ENCODE data around the gene TRAPPC3L.

Gene TRAPPC3L

DNA sequence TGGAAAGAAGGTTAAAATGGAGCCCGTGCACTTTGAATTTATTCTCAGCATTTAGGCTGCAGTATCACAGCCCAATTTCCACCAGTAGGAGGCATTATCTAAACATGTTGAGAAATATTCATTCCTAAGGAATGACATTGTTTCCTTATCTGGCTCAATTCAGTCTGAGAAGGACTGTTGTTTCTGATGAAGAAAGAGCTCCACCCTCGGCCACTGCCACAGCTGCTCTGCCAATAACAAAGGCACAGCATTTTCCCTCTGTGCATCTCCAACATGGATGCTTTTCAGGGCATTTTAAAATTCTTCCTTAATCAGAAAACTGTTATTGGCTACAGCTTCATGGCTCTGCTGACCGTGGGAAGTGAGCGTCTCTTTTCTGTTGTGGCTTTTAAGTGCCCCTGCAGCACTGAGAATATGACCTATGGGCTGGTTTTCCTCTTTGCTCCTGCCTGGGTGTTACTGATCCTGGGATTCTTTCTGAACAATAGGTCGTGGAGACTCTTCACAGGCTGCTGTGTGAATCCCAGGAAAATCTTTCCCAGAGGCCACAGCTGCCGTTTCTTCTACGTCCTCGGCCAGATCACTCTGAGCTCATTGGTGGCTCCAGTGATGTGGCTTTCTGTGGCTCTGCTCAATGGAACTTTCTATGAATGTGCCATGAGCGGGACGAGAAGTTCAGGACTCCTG is 33.9 kb downstream of the TRAPPC3L start, which contains the start of gene CALHM5:
CALHM5 (plus strand) TSS at position 216 of the 687 bp plus-strand sequence; CDS start at position 274, 58 bp downstream.
- TF ChIP-seq, protein P1, sequence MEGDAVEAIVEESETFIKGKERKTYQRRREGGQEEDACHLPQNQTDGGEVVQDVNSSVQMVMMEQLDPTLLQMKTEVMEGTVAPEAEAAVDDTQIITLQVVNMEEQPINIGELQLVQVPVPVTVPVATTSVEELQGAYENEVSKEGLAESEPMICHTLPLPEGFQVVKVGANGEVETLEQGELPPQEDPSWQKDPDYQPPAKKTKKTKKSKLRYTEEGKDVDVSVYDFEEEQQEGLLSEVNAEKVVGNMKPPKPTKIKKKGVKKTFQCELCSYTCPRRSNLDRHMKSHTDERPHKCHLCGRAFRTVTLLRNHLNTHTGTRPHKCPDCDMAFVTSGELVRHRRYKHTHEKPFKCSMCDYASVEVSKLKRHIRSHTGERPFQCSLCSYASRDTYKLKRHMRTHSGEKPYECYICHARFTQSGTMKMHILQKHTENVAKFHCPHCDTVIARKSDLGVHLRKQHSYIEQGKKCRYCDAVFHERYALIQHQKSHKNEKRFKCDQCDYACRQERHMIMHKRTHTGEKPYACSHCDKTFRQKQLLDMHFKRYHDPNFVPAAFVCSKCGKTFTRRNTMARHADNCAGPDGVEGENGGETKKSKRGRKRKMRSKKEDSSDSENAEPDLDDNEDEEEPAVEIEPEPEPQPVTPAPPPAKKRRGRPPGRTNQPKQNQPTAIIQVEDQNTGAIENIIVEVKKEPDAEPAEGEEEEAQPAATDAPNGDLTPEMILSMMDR (IDR thresholded peaks at IDR 0.05), result peak; percentile 68

DNA sequence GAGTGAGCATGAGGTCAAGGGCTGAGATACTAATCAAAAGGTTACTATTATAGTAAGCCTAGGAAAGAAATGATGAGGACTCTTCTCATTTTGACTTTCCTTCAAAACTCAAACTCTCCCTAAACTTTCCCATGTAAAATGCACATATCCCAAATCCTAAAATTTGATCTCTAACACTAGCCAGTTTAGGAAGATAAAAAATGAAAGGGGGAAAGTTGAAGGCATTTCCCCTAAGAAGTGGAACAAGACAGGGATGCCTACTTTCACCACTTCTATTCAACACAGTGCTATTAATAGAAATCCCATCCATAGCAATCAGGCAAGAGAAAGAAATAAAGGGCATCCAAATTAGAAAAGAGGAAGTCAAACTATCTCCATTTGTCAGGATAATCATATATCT is 37.0 kb downstream of the TRAPPC3L start:
- TF ChIP-seq, protein P1 (IDR thresholded peaks at IDR 0.05), result no peak

DNA sequence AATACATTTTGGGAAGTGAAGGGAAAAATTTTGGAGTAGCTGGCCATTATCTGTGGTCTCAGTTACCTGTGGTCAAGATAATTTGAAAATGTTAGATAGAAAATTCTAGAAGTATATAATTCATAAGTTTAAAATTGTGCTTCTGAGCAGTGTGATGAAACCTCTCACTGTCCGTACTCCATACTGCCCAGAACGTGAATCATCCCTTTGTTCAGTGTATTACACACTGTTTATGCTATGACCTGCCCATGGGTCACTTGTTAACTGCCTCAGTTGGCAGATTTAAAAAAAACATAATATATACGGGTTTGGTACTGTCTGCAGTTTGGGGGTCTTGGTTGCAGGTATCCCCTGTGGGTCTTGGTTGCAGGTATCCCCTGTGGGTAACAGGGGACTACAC is 38.2 kb downstream of the TRAPPC3L start:
- TF ChIP-seq, protein P1 (IDR thresholded peaks at IDR 0.05), result no peak

DNA sequence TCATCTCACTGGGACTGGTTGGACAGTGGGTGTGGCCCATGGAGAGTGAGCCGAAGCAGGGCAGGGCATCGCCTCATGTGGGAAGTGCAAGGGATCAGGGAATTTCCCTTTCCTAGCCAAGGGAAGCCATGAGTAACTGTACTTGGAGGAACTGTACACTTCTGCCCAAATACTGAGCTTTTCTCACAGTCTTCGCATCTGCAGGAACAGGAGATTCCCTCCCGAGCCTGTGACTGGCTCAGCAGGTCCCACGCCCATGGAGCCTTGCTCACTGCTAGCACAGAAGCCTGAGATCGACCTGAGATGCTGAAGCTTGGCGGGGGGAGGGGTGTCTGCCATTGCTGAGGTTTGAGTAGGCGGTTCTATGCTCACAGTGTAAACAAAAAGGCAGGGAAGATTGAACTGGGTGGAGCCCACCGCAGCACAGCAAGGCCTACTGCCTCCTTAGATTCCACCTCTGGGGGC is 44.5 kb downstream of the TRAPPC3L start:
- TF ChIP-seq, protein P1 (IDR thresholded peaks at IDR 0.05), result no peak

DNA sequence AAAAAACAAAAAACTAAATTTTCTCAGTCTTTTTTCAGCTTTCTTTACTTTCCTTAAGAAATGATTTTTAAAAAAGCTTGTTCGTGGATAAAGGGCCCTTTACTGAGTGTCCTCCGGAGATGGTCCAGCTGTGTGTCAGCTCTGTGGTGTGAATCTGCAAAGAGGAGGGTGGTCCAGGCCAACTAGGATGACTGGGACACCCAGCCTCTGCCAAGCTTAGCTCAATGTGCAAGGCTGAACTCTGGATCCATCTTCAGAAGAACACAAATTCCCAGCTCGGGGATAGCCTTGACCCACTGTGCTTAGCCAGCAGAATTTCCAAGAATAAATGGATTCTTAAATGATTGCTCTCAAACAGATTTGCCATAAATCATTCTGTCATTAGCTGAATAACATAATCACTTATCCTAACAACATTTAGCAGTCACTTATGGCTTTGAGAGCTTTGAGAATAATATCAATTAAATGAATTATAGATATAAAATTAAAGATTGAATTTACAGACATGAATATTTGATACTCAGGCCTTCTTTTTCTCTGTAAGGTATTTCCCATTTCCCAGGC is 48.3 kb downstream of the TRAPPC3L start:
- TF ChIP-seq, protein P1 (IDR thresholded peaks at IDR 0.05), result no peak

DNA sequence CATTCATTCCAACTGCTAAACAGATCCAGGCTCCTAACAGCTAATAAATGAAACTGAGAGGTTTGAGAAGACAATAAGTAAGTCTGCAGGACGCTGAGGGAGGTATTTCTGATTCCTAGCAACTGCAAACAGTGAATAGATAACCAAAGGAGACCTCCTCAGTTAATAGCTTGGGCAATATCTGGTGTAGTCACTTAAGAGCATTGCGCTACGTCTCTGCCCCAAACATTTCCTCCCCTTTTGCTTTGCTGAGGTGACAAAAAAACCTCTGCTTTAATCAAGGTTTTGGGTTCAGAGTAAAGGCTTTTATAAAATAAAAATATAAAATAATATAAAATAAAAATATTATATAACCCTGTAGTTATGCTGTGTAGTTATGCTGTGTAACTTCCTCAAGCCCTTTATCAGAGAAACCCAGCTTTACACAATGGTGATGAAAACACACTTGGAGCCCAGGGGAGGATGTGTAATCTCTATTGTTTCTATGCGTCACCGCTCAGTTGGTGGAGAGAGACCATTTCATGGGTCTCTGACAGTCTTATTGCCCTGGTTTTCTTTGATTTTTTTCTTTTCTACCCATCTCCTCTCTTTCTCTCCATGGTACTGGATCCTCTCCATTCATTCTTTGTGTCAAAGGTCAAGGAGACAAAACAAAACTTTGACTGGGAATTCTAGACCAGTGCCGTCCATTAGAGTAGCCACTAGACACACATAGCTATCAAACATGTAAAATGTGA is 53.0 kb downstream of the TRAPPC3L start:
- TF ChIP-seq, protein P1 (IDR thresholded peaks at IDR 0.05), result no peak

DNA sequence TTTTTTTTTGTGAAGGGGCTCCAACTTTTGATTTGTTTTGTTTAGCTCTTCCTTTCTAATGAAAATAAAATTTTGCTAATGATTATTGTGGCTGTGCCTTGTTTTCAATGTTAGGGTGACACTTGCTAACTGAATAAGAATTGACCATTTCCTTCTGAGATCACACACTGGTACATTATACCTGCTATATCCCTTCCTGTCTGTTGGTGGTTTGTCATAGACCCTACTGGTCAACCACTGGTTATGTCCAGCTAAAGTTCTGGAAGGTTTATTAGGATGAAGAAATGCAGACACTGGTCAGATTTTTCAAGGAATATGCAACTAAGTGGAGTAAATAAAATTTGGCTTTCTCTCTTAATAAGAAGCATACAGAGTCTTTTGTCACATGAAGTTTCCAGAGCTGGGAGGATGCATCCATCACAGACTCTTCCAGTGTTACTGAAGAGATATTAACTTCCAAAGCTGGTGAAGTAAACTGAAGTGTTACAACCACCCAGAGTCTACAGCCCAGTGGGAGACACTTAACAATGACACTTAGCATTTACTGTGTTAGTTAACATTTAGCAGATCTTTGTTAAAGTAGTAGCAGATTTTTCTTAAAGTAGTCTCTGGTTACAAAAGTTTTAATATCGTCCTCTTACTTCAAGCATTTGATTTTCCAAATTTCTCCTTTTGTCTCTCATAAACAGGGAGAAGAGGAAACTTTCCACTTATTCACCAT is 53.7 kb downstream of the TRAPPC3L start:
- TF ChIP-seq, protein P1 (IDR thresholded peaks at IDR 0.05), result no peak
